ENCODE results near the gene NPR2.

DNA sequence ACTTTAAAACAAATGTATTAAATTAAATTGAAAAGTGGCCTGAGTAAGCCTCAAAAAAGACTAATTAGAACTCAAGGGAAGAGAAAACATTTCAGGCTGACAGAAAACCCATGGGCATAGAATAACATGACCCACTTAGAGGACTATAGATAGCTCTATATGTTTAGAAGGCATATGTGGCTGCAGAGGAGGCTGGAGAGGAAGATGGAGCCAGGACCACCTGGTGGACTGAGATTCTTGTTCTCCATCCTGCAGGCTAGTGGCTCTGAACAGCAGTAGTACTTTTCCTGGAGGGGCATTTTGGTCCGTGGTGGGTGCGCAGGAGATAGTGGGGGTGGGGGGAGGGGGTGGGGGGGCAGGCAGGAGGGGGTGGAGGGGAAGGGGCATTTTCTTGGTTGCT, 10.3 kb upstream of the NPR2 start:
- TF ChIP-seq, protein P1, sequence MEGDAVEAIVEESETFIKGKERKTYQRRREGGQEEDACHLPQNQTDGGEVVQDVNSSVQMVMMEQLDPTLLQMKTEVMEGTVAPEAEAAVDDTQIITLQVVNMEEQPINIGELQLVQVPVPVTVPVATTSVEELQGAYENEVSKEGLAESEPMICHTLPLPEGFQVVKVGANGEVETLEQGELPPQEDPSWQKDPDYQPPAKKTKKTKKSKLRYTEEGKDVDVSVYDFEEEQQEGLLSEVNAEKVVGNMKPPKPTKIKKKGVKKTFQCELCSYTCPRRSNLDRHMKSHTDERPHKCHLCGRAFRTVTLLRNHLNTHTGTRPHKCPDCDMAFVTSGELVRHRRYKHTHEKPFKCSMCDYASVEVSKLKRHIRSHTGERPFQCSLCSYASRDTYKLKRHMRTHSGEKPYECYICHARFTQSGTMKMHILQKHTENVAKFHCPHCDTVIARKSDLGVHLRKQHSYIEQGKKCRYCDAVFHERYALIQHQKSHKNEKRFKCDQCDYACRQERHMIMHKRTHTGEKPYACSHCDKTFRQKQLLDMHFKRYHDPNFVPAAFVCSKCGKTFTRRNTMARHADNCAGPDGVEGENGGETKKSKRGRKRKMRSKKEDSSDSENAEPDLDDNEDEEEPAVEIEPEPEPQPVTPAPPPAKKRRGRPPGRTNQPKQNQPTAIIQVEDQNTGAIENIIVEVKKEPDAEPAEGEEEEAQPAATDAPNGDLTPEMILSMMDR (IDR thresholded peaks at IDR 0.05; ENCODE audit: poor library complexity), result no peak
- no peak for TF ChIP-seq EZH2 (IDR thresholded peaks at IDR 0.05; ENCODE audit: borderline replicate concordance)

Data from hepatocyte (in vitro differentiated cells).